NCI-H2227 (cell line): Measurements from ENCODE around the gene SLC14A1.
"Not testable (repeated sequence)": the region's sequence is repeated elsewhere in the genome, so short reads cannot be mapped to it uniquely, and the experiment has no call there.

Source experiments
- DNase-seq: peaks from one replicate; lab custom pipeline; 2025; ENCODE audit not compliant: unreplicated experiment; lab: John Stamatoyannopoulos, UW

Gene SLC14A1

DNA sequence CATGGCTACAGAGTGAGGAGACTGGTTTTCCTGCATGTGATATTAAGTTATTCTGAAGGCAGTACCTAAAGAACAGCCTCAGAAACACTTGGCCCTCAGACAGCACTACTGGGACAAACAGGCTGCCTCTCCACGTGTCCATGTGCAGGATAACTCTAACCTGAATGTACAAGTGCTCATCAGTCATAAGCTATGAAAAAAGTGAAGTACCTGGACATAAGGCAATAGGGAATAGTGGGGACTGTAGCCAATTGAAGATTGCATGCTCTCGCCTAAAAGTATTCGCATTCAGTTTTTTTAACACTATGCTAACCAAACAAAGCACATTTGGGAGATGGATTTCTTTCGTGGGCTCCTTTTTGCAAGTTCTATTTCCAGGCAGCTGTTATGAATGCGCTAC, 33.0 kb downstream of the SLC14A1 start:
- DNase-seq = no peak

DNA sequence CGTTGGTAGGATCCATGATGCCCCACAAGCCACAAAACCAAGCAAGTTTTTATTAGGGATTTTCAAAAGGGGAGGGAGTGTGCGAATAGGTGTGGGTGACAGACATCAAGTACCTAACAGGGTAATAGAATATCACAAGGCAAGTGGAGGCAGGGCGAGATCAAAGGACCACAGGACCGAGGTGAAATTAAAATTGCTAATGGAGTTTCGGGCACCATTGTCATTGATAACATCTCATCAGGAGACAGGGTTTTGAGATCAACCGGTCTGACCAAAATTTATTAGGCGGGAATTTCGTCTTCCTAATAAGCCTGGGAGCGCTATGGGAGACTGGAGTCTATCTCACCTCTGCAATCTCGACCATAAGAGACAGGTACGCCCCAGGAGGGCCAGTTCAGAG, 33.7 kb downstream of the SLC14A1 start:
- DNase-seq = not testable (repeated sequence)

DNA sequence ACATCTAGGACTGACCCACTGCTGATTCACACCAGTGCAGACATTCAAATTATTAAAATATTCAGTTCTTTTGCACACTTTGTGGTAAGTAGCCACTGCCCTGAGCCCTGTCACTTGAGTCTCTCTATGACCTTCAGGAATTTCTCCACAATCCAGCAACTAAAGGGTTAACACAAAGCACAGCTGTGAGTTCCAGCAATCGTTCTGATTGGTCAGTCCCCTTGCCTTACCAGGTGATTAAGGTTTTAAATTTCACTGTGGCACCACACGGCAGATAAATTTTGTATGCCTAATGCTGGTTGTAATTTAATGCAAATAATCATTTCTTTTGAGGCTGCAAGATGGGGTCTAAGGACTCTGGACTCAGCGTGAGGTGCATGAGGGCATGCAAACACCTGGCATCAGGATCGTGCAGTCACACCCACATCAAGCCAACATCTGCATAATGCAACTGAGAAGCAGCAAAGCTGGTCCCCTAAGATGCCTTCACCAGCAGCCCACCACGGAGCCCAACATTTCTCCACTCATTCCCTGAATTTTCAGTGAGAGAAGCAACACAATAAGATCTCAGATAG, 36.6 kb downstream of the SLC14A1 start:
- DNase-seq = peak; percentile 29

DNA sequence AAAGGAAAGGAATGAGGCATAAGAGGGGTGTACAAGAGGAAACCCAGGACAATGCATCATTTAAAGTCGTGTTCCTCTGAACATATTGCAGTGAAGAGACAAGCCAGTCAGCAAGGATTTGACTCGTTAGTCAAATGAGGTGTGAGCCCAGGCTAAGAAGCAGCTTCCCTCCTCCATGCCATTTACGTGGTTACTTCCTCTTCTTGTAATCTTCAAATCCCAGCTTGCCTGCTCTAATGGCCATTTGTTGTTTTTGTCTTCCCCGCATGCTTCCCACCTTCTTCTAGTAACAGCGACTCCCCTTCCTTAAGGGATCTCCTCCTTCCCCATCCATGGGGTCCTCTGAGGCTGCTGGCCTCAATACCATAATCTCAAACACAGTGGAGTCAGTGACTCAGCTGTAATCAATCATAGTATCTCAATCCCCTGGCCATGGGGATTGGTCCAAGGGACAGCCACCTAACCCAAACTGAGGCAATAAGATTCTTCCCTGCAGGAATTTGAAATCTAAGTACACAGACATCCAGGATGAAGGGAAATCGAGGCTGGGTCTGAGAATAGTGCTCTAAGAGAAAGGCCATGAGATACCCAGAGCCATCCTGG, 37.6 kb downstream of the SLC14A1 start:
- DNase-seq = no peak

DNA sequence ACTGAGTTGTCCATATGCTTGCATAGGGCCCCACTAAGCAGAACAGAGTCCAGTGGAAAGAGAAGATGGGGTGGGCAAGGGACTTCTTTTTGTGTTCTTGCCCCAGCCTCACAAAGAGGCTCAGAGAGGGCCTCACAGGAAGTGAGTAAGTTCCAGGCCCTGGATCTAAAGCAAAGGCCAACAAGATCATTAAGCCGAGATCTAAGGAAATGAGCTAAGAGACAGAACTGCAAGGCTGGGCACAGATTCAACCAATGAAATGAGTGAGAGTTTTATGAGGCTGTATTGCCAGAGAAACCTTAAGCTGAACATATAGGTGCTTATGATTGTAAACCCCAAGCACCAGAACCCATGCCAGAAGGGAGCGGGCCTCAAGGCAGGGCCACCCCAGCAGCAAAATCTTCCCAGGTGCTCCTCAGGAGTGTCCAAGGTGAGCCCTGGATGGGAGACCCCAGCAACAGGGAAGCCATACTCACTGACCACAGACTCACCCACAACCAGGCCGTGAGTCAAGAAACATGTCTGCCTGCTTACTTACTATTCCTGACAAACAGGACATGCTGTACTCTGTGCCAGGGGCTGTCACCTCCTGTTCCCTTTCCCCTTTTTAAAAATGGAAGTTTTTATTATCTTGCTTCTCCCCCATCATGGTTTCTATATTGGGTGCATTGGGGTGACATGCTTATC, 40.2 kb downstream of the SLC14A1 start:
- DNase-seq = no peak

DNA sequence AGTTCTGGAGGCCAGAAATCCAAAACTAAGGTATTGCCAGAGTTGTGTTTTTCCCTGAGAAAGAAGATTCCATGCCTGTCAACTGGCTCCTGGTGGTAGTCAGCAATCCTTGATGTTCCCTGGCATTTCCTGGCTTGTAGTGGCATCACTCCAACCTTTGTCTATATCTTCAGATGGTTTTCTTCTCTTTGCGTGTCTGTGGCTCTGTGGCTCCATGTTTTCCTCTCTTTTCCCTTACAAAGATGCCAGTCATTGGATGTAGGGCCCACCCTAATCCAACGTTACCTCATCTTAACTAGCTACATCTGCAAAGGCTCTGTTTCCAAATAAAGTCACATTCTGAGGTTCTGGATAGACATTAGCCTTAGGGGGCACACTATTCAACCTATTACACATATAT, 41.8 kb downstream of the SLC14A1 start:
- DNase-seq = no peak

DNA sequence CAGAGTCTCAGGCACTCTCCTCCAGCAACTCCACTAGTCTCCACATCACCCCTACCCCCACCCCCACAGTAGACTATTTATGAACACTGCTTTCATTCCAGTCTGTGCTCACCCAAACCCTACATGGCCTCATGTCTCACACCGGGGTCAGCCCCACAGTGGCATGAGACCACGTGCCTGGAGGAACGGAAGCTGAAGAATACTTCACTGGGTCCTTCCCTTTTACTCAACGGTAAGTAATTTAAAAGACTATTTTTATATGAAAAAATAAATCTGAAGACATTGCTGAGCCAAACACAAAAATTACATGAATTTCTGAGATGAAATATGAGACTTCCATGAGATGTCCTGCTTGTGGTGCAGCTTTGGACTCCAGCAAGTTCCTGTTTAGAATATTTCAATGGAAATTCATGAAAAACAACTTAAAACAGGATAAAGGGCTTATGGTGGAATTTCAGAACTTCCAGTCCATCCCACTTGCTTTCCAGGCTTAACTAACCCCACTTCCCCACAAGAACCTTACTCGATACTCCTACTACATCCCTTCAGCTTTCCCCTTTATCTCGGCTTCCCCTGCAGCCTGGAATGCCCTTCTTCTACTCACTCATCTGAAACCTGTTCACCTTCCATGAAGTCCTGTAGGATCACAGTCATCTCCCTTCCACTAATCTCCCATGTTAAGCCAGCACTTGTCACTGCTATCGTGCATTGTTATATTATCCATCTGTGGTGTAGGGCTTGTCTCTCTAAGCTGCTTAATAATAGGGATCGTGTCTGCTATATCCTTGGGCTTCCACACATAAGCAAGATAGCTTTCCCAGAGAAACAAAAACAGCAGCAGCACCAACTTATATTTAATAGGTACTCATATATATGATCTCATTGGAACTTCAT, 47.9 kb downstream of the SLC14A1 start:
- DNase-seq = no peak

DNA sequence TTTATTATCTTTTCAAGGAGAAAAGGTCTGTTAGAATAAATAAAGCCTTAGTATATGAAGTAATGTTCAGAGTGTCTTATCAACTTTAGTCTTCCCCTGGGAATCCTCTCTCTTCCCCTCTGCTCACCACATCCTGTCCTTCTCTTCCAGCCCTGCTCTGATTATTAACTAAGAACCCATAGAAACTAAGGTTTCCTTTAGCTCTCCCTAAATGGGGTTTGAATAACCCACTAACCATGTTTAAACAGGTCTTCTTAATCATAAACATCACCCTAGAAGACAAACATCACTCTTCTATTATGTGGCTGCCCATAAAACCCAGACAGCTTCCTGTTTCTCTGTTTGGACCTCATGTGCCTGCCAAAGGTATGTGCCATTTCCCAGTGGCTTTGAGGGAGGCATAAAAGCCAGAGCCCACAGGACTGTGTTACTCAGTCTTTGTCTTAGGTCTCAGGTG, 50.1 kb downstream of the SLC14A1 start:
- no peak for DNase-seq

DNA sequence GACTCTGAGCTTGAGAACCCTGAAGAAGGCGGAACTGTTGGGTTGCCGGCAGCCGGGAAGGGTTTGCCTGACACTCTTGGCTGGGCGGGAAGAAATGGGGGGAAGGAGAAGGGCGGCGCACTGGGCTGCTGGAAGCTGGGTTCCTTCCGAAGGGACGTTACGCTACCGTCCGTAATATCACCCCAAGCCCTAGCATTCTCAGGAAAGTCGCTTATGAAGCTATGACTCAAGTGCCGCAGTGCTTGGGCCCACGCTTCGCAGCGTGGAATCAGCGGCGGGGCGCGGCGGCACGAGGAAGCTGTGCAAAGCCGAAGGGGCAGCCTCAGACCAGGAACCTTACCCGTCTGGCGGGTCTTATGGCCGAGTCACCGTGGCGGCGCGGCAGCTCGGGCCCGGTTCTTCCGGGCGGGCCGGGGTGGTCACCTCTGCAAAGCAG, 51.3 kb downstream of the SLC14A1 start:
- peak; percentile 86 for DNase-seq

DNA sequence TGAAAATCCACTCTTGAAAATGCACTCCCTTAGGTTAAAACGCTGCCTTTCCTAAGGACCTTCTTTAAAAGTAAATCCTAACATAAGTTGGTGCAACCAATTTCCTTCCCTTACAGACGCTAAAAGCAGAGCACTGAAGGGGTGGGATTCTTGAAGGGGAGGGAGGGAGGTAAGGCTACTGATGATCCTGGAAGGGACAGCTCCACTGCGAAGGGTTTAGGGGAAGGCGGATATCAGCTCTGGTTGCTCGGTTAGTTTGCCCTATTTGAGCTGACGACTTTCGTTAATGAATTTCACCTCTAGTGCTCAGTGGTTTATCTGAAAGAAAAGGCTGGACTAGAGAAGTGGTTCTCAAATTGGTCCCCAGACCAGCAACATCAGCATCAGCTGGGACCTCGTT, 51.8 kb downstream of the SLC14A1 start:
- DNase-seq = peak; percentile 32

DNA sequence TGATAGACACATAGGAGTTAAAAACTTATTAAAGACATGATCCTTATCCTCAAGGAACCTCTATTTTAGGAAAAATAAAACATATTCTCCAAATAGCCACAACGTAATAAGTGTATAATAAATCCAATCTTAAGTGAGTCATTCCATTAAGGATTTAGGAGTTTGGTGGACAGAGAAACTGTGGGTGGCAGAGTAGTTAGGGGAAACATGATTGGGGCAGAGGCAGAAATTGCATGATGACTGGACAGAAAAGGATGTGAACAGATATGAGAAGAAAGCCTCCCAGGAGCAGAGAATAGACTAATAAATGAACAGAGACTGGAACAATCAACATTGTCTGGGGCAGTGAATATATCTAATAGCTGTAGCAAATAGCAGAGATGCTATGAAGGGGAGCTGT, 53.4 kb downstream of the SLC14A1 start:
- no peak for DNase-seq

DNA sequence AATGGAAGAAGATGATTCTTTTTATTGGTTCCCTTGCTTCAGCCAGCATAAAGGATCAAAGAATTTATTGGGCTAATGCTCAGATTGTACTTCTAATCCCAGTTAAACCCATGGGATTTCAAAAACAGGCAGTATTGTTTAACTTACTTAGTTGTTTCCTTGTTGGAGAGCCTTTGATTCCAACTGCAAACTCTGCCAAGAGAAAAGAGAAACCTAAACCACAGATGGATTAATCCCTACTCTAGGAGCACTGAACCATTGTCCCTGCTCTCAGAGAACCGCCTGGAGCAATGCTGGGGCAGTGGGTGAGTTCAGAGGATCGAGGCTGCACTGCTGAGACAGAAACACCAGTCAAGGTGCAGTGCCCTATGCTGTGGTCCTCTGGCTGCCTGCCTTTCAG, 56.6 kb downstream of the SLC14A1 start:
- DNase-seq = no peak

DNA sequence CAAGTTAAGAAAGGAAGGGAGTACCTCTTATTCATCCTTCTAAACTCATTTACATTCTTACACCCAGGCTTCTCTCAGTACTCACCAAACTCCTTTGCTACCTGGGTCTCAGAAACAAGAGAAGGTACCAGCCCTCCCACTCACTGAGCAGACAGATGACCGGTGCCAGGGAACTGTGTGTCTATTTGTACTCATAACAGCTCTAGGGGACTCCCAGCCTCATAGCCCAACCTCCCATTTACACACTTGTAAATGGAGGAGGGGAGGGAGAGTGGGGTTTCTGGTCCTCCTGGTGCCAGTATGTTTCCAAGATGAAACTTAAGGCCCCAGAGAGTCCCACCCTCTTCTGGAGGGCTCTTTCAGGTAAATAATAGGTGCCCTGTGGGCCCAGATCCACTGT, 58.7 kb downstream of the SLC14A1 start:
- no peak for DNase-seq

DNA sequence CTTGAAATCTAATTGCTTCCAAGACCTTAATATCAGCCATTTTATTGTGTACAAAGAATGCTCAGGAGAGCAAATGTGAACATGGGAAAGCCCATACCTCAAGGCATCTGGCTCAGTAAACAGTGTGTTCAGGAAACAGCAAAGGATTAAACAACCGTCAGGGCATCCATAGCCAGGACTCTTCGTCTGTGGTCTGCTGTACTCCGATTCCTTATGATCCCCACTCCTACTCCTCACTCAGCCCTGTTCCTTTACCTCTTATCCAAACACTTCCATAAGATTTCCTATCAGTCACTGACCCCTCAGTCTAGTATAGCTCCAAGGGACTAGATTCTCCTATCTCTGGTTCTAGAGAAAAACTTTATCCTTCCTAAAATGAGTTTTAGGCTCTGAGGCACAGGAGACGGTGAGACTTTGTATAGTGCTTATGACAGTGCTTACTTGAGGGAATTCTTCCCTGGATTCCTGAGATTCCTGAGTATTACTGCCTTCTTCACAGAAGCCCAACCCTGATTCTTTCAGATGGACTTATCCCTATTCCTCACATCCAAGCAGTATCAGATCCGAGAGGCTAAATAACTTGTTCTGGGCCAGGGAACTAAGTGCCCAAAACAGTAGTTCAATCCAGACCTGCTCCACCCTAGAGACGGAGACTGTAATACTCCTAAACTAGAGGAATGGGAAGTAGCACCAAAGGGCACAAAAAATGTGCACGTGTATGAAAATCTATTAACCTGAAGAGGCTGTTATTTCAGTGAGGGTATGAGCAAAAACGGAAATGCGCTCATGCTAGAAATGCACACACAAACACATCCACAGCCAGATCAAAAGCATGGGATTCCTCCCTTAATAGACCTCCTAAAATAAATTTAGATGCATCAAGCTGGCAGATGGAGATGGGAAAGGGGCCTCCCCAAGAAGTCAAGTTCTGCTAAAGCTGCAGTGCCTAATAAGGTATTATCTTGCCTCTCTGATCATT, 59.4 kb downstream of the SLC14A1 start:
- DNase-seq = no peak

DNA sequence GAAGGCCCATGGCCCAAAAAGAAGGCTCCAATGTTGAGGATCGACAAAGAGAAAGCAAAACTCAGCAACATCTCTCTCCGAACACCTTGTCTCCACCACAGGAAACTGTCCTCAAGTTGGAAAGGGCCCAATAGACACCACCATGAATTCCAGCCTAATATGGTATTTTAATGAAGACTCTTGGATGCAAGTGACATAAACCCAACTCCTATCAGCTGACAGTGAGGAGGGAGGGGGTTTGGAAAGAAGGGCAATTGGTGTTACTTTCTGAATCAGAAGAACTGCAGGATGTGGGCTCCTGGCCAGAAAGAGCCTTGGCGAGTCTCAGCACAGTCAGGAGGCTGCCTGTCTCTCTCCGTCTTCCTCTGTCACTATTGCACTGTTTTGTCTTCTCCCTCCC, 61.2 kb downstream of the SLC14A1 start:
- DNase-seq = no peak

DNA sequence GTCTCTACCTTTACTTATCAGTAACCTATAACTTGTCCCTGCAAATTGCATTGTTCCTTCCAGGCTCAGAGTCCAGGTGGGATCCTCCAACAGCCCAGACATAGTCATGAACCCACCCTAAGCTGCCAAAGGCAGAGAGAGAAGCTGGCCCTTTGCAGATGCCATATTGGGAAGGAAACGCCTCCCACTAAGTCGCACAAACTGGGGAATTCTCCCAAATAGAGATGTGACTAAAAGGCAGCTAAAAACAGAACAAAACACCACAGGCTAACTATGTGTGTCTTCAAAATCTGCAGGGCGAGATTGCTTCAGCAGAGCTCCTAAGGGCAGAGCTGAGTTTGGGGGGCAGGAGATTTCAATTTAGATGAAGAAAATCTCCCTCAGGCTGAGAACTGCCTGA, 63.0 kb downstream of the SLC14A1 start:
- no peak for DNase-seq

DNA sequence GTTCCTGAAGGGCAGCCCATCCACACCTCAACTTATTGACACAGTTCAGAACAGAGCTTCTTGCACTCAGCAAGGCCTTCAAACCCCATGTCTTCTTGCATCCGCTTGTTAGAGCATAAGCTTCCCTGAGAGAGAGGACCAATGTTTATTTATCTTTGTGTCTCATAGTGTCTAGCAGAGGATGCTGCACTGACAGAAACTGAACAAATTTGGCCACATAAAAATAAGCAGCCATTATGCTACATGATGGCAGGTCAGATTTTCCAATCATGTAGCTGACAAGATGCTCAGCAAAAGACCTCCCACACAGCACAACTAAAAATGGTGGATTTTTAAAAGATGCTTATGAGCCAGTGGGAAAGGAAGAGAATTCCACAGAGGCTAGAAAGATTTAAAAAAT, 63.4 kb downstream of the SLC14A1 start:
- DNase-seq = no peak

DNA sequence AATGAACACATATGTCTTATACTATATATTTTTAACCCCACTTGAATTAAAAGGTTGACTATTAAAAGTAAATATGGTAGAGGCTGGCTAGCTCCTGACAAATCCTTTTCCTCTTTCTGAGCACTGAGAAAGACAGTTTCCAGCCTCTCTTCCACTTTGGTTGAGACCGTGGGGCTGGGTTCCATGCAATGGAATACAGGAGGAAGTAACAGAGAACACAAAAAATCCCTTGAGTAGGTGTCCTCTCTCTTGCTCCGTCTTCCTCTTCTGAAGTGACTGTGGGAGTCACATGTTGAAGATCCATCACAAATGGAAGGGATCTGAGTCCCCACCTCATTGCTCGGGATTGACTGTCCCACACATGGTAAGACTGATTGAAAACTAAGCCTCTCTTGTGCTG, 64.9 kb downstream of the SLC14A1 start:
- no peak for DNase-seq

DNA sequence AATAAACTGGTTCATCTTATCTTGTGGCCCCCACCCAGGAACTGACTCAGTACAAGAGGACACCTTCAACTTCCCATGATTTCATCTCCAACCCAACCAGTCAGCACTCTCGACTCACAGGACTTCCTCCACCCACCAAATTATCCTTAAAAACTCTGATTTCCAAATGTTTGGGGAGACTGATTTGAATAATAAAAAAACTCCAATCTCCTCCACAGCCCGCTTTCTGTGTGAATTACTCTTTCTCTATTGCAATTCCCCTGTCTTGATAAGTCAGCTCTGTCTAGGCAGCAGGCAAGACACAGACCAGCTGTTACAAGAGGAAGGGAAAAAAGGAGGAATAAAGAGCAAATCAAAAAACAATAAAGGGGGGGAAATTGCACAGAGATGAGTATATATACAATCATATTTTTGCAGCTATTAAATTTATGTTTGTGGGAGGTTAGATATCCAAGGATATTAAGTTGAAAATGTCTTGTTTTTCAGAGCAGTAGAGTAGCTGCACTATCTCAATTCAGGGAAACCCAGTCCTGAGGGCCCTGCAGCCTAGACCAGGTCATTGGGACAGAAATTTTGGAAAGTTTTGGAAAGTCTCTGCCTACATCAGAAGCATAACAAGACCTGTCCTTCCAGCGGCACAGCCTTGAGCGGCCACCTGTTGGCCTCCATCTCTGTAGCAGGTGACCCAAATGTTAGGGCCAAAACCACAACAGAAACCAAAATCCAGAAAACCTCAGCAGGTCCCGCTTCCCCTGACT, 68.7 kb downstream of the SLC14A1 start:
- no peak for DNase-seq
